CD4-positive, alpha-beta T cell treated with Interleukin-6 for 4 hours (primary cell): Measurements from ENCODE around the gene PDLIM1.

ENCODE experiments used
- DNase-seq: peaks from one replicate; pipeline ENCODE4 v3.0.0-alpha.2; 2020; ENCODE audit warnings: mixed read lengths

The PDLIM1 gene

GRCh38 chr10:95196046-95196445 lies 94.8 kb downstream of the PDLIM1 start:
- DNase-seq = no peak

- DNase-seq = no peak
Measured at GRCh38 chr10:95193944-95194343, 96.9 kb downstream of the PDLIM1 start, which contains the start of gene ACSM6. TSS of gene ACSM6 (plus strand) at chr10:95194238. CDS start at chr10:95194486, 248 bp downstream.

GRCh38 chr10:95188593-95188992 lies 102.2 kb downstream of the PDLIM1 start:
- DNase-seq = no peak

- no peak for DNase-seq
Measured at GRCh38 chr10:95187617-95188016, 103.2 kb downstream of the PDLIM1 start.
